Measurements from ENCODE around the gene APPBP2.

GRCh38 chr17:60415146-60415545, 110.9 kb downstream of the APPBP2 start:
- TF ChIP-seq, protein P1, sequence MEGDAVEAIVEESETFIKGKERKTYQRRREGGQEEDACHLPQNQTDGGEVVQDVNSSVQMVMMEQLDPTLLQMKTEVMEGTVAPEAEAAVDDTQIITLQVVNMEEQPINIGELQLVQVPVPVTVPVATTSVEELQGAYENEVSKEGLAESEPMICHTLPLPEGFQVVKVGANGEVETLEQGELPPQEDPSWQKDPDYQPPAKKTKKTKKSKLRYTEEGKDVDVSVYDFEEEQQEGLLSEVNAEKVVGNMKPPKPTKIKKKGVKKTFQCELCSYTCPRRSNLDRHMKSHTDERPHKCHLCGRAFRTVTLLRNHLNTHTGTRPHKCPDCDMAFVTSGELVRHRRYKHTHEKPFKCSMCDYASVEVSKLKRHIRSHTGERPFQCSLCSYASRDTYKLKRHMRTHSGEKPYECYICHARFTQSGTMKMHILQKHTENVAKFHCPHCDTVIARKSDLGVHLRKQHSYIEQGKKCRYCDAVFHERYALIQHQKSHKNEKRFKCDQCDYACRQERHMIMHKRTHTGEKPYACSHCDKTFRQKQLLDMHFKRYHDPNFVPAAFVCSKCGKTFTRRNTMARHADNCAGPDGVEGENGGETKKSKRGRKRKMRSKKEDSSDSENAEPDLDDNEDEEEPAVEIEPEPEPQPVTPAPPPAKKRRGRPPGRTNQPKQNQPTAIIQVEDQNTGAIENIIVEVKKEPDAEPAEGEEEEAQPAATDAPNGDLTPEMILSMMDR (optimal IDR thresholded peaks at IDR 0.05 in 1 of 3, IDR thresholded peaks at IDR 0.05 in 1 of 3, conservative IDR thresholded peaks at IDR 0.05 in 1 of 3; ENCODE audit: extremely low read depth in 1 of 3, insufficient read depth in 2 of 3, low read length in 3 of 3): no peak
- no peak for TF ChIP-seq EZH2 (IDR thresholded peaks at IDR 0.05; ENCODE audit: low read length)

Data from keratinocyte (primary cell).